H4 (cell line): ENCODE measurements around the gene ZNF581. TPM values are rescaled to one million over a fixed set of nuclear protein-coding genes. Genes with fewer than 3 reads are reported as not detected.
A peak's percentile ranks its signal among the peaks of the same experiment; 100 is the strongest.

Source experiments
- DNase-seq: peaks from one replicate; pipeline ENCODE4 v3.0.0-alpha.2; 2015; ENCODE audit warnings: low spot score
- total RNA-seq: library from RNA; depleted of rRNA; stranded (reverse); fragments of >200 nt; shearing (Covaris generic); gene quantifications from 2 replicates; pipeline ENCODE4 v1.2.3, GENCODE V29; 2014

ZNF581 gene
- total RNA-seq, 1 experiment from 2014 or later: 28.9 TPM

DNA sequence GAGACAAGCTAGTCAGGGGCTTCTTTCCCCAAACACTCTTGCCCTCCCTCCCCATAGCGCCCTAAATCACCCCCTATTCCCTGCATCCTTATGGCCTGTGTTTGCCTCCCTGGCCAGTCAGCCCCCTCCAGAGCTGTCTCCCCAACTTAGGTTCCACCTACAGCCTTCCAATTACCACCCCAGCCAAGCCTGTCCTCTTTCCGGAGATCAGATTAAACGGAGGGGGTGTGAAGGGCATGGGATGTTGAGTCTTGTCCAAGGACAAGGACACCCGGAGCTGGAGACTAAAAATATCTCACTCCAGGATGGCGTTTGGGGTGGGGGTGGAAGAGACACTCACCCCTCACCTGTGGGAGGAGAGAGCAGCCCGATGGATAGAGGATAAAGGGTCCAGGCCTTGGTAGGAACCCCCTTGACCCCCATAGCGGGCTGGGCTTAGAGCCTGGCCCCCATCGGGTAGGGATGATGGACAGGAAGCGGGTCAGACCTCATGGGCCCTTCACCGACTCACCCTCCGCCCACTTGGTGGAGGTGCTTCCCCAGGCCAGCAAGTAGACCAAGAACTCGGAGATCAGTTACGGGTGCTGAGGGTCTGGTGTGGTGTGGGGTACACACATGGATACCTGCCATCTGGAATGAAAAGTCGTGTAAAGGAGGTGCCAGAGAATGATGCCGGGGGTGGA is 32.0 kb upstream of the ZNF581 start:
- no peak for DNase-seq

DNA sequence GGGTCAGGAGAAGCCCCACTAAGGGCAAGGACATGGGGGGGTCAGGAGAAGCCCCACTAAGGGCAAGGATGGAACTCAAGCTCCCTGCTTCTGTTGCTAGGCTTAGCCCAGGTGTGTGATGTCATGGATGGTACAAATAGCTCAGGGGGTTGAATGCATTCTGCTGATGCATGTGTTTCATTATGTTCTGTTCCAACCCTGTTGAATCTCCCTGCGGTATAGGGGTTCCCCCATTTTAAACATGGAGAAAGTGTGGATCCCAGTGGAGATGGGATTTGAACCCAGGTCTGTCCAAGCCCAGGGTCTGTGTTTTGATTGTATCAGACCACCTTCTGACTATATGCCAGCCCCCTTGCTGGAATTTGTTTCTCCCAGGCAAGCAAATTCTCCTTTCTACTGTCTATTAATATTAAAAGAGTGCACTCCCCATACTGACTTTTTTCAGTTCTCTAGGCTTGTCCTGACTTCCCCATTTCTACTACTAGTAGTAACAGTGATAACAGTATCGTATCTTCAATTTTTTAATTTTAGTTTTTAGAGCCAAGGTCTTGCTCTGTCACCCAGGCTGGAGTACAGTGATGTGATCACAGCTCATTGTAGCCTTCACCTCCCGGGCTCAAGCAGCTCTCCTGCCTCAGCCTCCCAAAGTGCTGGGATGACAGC is 31.3 kb upstream of the ZNF581 start:
- no peak for DNase-seq

DNA sequence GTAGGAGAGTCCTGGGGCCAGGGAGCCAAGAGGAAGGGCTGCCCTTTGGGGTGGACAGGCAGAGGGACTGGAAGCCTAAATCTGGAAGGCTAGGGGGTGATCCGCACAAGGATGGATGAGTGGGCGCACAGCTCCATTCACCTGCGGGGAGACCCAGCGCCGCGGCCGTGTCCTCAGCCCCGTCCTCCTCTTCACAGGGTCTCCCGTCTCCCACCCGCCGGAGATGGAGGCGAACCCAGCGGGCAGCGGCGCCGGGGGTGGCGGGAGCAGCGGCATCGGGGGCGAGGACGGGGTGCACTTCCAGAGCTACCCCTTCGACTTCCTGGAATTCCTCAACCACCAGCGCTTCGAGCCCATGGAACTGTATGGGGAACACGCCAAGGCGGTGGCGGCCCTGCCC is 30.1 kb upstream of the ZNF581 start:
- DNase-seq: no peak

DNA sequence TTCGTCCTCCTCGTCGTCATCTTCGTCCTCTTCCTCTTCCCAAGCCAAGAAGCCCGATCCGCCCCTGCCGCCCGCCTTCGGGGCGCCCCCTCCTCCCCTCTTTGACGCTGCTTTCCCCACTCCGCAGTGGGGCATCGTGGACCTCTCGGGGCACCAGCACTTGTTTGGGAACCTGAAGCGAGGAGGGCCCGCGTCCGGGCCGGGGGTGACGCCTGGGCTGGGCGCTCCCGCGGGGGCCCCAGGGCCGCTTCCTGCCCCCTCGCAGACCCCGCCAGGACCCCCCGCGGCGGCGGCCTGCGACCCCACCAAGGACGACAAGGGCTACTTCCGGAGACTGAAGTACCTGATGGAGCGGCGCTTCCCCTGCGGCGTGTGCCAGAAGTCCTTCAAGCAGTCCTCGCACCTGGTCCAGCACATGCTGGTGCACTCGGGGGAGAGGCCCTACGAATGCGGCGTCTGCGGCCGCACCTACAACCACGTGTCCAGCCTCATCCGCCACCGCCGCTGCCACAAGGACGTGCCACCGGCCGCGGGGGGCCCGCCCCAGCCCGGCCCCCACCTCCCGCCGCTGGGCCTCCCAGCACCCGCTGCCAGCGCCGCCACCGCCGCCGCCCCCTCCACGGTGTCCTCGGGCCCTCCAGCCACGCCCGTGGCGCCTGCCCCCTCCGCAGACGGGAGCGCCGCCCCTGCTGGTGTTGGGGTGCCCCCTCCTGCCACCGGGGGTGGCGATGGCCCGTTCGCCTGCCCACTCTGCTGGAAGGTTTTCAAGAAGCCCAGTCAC is 29.3 kb upstream of the ZNF581 start:
- DNase-seq: no peak

DNA sequence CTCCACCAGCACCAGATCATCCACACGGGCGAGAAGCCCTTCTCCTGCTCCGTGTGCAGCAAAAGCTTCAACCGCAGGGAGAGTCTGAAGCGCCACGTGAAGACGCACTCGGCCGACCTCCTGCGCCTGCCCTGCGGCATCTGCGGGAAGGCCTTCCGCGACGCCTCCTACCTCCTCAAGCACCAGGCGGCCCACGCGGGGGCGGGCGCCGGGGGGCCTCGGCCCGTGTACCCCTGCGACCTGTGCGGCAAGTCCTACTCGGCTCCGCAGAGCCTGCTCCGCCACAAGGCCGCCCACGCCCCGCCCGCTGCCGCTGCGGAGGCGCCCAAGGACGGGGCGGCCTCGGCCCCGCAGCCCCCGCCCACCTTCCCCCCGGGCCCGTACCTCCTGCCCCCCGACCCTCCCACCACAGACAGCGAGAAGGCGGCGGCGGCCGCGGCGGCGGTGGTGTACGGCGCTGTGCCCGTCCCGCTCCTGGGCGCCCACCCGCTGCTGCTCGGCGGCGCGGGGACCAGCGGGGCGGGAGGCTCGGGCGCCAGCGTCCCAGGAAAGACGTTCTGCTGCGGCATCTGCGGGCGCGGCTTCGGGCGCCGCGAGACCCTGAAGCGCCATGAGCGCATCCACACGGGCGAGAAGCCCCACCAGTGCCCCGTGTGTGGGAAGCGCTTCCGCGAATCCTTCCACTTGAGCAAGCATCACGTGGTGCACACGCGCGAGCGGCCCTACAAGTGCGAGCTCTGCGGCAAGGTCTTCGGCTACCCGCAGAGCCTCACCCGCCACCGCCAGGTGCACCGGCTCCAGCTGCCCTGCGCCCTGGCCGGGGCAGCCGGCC is 28.5 kb upstream of the ZNF581 start:
- no peak for DNase-seq

DNA sequence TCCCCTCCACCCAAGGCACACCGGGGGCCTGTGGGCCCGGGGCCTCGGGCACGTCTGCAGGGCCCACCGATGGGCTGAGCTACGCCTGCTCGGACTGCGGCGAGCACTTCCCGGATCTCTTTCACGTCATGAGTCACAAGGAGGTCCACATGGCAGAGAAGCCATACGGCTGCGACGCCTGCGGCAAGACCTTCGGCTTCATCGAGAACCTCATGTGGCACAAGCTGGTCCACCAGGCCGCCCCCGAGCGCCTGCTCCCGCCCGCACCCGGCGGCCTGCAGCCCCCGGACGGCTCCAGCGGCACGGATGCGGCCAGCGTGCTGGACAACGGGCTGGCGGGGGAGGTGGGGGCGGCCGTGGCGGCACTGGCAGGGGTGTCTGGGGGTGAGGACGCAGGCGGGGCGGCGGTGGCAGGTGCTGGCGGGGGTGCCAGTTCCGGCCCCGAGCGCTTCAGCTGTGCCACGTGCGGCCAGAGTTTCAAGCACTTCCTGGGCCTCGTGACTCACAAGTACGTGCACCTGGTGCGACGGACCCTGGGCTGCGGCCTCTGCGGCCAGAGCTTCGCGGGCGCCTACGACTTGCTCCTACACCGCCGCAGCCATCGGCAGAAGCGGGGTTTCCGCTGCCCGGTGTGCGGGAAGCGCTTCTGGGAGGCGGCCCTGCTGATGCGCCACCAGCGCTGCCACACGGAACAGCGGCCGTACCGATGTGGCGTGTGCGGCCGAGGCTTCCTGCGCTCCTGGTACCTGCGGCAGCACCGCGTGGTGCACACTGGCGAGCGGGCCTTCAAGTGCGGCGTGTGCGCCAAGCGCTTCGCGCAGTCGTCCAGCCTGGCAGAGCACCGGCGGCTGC is 27.7 kb upstream of the ZNF581 start:
- DNase-seq: no peak

DNA sequence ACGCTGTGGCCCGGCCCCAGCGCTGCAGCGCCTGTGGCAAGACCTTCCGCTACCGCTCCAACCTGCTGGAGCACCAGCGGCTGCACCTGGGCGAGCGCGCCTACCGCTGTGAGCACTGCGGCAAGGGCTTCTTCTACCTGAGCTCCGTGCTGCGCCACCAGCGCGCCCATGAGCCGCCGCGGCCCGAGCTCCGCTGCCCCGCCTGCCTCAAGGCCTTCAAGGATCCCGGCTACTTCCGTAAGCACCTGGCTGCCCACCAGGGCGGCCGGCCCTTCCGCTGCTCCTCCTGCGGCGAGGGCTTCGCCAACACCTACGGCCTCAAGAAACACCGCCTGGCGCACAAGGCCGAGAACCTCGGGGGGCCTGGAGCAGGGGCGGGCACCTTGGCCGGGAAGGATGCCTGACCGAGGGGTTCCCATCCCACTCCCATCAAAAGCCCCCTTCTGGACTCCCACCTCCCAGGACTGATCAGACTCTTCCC is 27.0 kb upstream of the ZNF581 start:
- DNase-seq: no peak

DNA sequence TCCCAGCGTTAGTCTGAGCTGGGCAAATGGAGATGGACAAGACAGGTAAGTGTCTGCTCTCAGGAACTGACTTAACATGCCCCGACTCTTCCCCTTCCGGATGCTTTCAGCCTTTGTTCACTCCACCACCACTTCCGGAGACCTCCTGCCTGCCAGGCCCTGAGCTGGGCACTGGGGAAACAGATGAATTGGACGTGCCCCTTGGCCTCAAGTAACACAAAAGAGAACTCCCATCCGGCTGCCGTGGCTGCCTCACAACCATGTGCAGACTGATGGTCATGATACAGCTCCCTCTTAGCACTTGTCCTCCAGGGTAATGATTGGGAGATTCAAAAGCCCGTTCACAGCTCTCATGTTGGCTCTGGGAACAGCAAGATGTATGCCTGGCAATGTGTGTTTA is 26.0 kb upstream of the ZNF581 start:
- no peak for DNase-seq

DNA sequence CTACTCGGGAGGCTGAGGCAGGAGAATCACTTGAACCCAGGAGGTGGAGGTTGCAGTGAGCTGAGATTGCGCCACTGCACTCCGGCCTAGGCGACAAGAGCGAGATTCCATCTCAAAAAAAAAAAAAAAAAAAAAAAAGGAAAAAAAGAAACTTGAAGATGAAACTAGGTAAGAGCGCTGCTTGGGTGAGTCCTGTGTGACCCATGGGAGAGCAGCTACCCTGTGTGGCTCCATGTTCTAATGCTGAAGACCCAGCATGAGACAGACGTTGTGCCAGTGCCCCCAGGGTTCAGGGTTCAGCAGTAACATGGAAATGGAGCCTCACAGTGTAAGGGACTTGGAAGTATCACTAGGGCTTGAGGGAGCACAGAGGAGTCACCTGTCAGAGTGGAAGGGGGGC is 25.0 kb upstream of the ZNF581 start:
- no peak for DNase-seq

DNA sequence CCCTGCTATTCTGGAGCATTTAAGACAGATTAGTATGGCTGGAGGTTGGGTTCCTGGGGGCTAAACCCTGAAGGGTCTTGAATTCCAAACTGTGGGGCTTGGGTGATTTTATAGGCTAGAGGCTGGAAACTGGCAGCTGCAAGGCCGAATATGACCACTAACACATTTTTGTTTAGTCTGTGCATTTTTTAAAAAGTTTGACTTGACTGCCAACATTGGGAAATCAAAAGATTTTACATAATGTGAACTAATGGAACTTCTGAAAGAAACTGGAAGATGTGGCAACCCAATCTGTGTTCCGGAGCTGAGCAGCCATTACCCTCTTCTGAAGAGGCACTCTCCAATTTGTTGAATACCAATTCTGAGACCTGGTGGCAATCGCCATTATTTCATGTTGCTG is 24.2 kb upstream of the ZNF581 start:
- no peak for DNase-seq

DNA sequence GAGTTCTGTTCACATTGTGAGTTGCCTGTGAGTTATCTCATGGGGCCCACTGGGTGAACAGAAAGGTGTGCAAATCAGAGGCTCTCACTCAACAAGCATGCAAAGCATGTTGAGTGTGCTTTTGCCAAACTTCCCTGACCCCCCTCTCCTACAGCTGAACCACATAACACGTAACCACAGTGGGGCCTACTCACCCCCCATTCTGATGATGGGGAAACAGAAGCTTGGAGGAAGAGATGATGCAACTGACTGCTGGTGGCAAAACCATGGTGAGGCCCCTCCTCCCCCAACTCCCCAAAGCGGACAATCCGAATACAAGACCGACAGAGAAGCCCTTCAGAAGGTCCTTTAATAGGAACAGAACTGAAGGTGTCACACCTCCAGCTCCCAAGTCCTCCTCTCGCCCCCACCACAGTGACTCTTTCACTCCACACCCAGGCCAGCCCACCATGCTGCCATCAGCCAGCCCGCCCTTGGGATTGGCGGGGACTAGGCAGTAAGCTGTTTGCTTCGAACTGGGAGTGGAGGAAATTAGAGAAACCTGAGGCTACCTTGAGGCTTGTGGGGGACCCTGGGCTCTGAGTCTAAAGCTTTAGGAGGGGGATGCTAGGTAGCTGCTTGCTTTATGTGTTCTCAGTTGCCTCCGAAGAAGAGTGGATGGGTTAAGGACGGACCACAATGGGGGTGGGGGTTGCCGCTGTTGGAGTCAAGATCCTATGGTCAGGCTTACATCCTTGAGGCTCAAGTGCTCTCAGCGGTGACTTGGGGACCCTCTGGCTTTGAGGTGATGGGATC is 22.8 kb upstream of the ZNF581 start:
- no peak for DNase-seq

DNA sequence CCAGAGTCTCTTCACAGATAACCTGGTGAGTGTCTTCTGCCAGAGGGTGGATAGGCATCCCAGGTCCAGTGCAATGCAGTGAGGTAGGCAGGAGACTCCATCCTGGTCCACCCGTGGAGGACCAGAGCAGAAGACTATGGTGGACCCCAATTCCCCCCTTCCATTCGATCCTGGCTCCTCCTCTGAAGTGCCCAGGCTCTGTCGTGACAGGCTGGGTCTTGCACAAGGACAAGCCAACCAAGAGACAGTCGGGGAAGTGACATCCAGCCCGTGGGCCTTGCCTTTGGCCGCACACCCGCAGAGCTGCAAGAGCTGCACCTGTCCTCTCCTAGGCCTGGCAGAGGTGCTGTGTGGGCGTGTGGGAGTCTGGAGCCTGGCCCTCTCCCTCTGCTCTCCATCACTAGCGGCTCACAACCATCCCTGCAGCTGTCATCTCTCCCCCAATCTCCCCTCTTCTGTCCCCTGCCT is 22.2 kb upstream of the ZNF581 start:
- DNase-seq: no peak

DNA sequence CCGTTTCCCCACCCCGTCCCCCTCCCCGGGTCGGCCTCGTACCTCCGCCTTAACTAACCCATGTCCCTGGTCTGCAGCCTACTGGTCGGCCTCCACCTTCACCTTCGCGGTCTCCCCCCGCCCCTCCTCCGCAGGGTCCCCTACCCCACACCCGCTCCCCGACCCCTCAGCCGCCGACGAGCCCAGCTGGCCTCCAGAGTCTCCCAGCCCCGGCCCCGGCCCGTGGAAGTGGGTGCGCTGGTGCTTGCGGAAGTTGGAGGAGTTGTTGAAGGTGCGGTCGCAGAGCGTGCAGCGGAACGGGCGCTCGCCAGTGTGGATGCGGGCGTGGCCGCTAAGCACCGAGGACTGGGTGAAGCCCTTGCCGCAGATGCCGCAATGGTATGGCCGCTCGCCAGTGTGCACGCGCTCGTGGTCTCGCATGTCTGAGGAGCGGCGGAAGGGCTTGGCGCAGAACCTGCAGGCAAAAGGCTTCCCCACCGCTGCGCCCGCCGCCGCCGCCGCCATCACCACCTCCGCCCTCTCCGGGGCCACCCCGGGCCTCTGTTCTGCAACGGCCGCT is 21.7 kb upstream of the ZNF581 start:
- no peak for DNase-seq

DNA sequence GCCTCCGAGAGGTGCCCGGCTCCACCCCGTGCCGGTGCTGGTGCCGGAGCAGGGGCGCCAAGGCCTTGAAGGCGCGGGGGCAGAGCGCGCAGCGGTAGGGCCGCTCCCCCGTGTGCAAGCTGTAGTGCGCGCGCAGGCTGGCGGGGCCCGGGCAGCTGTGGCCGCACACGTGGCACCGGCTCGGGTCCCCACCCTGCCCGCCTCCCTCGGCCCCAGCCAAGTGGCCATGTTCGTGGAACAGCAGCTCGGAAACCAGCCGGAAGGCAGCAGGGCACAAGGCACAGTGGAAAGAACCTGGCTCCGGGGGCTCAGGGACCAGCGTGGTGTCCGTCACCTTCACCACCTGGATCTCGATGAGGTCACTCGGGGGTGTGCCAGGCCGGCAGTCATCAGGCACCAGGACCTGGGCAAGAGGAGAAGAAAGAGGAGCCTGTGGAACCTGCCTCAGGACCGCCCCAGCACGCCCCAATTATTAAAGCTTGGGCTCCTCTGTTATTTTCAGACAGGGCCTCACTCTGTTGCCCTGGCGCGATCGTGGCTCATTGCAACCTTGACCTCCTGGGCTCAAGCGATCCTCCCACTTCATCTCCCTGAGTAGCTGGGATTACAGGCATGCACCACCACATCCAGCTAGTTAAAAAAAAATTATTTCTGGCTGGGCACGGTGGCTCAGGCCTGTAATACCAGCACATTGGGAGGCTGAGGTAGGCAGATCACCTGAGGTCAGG is 21.0 kb upstream of the ZNF581 start:
- DNase-seq: no peak

DNA sequence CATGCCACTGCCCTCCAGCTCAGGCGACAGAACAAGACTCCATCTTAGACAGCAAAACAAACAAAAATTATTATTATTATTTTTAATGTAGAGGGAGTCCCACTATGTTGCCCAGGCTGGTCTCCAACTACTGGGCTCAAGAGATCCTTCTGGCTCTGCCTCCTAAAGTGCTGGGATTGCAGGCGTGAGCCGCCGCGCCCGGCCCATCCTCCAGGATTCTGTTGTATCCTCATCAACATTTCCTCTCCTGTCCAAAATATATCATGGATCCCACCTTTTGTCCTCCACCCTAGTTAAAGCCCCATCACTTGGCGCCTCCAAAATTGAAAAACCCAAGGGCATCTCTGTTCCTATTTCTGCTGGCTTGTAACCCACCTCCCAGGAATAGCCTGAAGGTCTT is 20.3 kb upstream of the ZNF581 start:
- no peak for DNase-seq

DNA sequence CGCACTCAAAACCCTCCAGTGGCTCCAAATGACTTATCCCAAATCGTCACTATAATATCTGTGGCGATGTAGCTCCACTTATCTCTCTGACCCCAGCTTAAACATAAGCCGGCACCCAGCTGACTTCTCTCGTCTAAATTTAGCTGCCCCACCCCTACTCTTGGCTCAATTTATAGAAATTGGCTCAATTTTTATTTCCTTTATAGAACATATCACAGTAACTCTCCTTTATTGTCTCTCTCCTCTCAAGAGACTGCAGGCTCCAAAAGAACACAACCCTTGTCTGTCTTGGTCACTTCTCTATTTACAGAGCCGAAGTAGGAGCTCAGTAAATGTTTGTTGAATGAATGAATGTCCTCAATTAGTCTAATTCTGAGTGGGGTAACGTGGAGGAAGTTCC is 19.9 kb upstream of the ZNF581 start:
- no peak for DNase-seq

DNA sequence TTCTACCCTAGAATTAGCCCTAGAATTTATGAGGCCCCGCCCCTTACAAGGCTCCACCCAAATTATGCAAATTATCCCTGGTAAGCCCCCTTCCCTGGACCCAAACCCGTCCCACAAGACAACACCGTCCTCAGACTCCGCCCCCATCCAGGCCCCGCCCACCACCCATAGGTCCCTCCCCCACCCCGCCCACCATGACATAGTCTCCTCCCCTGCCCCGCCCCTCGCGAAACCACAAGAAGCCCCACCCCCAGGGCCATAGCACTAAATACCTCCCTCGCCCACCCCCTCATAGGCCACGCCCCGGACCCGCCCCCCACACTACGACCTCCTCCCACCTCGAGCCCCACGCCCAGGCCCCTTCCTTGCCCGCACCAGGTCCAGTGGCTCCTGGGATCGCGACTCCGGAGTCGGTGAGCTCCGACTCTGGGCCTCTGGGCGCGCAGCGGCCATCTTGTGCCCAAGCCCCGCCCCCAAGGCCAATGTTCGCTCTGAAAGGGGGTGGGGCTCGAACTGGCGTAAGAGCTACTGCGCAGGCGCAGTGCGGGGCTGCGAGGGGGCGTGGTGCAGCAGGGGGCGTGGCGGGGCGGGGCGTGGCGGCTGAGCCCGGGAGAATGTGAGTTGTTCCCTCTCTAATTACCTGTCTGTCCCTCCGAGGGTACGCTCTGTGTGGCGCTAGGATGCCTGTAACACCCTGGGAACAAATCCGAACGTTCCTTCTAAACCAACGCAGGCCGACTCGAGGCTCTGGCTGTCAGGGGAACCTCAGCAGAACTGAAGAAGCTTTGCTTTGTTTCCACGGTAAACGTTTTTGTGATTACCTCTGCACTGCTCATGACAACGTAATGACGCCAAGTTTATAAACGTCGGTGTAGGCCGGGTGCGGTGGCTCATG is 19.1 kb upstream of the ZNF581 start, which contains the start of gene ZNF784:
Gene ZNF784 (minus strand): TSS at position 458 of the 895 bp plus-strand sequence. CDS start 5 bp downstream, at position 453.
- peak; percentile 95 for DNase-seq

DNA sequence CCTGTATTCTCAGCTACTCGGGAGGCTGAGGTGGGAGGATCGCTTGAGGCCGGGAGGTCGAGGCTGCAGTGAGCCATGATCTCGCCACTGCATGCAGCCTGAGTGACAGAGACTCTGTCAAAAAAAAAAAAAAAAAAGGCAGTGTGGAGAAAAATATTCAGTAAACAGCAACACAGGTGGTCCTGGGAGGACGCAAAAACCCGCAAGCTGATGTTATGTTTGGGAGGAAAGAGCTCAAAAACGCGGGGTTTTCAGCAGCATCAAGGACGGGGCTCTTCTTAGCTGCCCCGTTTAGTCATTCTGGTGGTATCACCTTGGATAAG is 18.5 kb upstream of the ZNF581 start:
- no peak for DNase-seq
